Hepatocyte (in vitro differentiated cells): ENCODE results near the gene GLYATL3.

ENCODE experiments used
- CTCF ChIP-seq: fragments of 200-600 bp; sonication (generic); IDR thresholded peaks from 2 replicates; pipeline ENCODE4 v1.5.1; 2016; ENCODE audit warnings: antibody characterized with exemption, mild to moderate bottlenecking; ENCODE audit not compliant: poor library complexity
- EZH2phosphoT487 ChIP-seq: fragments of 200-600 bp; sonication (generic); IDR thresholded peaks from one replicate; pipeline ENCODE4 v1.6.1; 2018; ENCODE audit warnings: antibody characterized with exemption, mild to moderate bottlenecking, low read depth, moderate library complexity; ENCODE audit not compliant: unreplicated experiment, severe bottlenecking

- TF ChIP-seq CTCF (no peak), EZH2phosphoT487 (no peak)
Observed at GRCh38 chr6:49514571-49515484, 15.1 kb downstream of the GLYATL3 start.
